Measurements from ENCODE around the gene MTCH1. TPM values are rescaled to one million over a fixed set of nuclear protein-coding genes. Genes with fewer than 3 reads are reported as not detected.

Gene MTCH1
- total and polyA plus RNA-seq, 2 donors (not counting 1 experiment from before 2014, with no cell fraction given) = 91.7 to 150 TPM

- Histone ChIP-seq H3K27ac (ENCODE audit: low read length in 2 of 2) (no peak overlapping the region), H3K4me3 (ENCODE audit: control extremely low read depth in 1 of 5, extremely low read depth in 1 of 5, insufficient read depth in 1 of 5, low read depth in 2 of 5, low read length in 4 of 5) (no peak overlapping the region), H2AFZ (ENCODE audit: insufficient read depth, low read depth, low read length, poor library complexity, severe bottlenecking) (no peak overlapping the region), H3K9me3 (ENCODE audit: control extremely low read depth in 1 of 3, control insufficient read depth in 2 of 3, insufficient read depth in 1 of 3, low read length in 2 of 3) (no peaks in the 10 kb centered on the region), H3K4me1 (ENCODE audit: control insufficient read depth in 2 of 2, insufficient read depth in 2 of 2, low read length in 2 of 2) (no peaks in the 10 kb centered on the region), H3K27me3 (replicated peaks in 1 of 4; ENCODE audit: control extremely low read depth in 1 of 4, control insufficient read depth in 3 of 4, insufficient read depth in 4 of 4, low read length in 3 of 4) (no peaks in the 10 kb centered on the region), H3K4me2 (replicated peaks; ENCODE audit: low read depth, low read length, poor library complexity, severe bottlenecking) (no peak overlapping the region), H3K36me3 (replicated peaks in 1 of 2; ENCODE audit: control extremely low read depth in 1 of 2, control insufficient read depth in 1 of 2, extremely low read depth in 1 of 2, insufficient read depth in 2 of 2, low read length in 1 of 2) (peaks cover 0 to 50% of the 10 kb centered on the region in 2 experiments), H3K9ac (ENCODE audit: low read length) (no peak overlapping the region), H3K79me2 (ENCODE audit: control insufficient read depth, insufficient read depth, low read length) (no peaks in the 10 kb centered on the region), H4K20me1 (ENCODE audit: control insufficient read depth, insufficient read depth, low read length, poor library complexity, severe bottlenecking) (no peaks in the 10 kb centered on the region)
- Mint-ChIP-seq H3K27ac (no peak overlapping the region), H3K4me3 (no peak overlapping the region), H3K27me3 (no peaks in the 10 kb centered on the region), H3K9me3 (ENCODE audit: insufficient read depth) (no peaks in the 10 kb centered on the region), H3K4me1 (peaks cover 5% of the 10 kb centered on the region)
- POLR2A ChIA-PET = no interaction called here
- DNase-seq (no peak), ATAC-seq (ENCODE audit: low read depth) (no peak)
- CTCF ChIA-PET = interaction anchor here (0.6 to 0.8 kb wide), 2 partner anchors 53 to 402 kb away, joined by 3 read pairs; no protein-coding TSS in a partner anchor
- TF ChIP-seq EZH2 (IDR thresholded peaks at IDR 0.05; ENCODE audit: borderline replicate concordance, insufficient read depth, low read depth, low read length, poor library complexity, severe bottlenecking) (no peak), CTCF (IDR thresholded peaks at IDR 0.05) (no peak)
- intact Hi-C loops (cut with micrococcal nuclease) = no loop called here
- WGBS (ENCODE audit: insufficient coverage) = 98% methylated on average over 4 of the region's 4 CpGs
Measured at GRCh38 chr6:36924131-36924530, 61.9 kb downstream of the MTCH1 start.

- DNase-seq (no peak), ATAC-seq (ENCODE audit: low read depth) (no peak)
- H3K27me3 ChIP-seq (replicated peaks in 1 of 4; ENCODE audit: control extremely low read depth in 1 of 4, control insufficient read depth in 3 of 4, insufficient read depth in 4 of 4, low read length in 3 of 4) = no peaks in the 10 kb centered on the region
- H3K27ac Mint-ChIP-seq = no peak overlapping the region
- no peaks in the 10 kb centered on the region for H3K79me2 ChIP-seq (ENCODE audit: control insufficient read depth, insufficient read depth, low read length)
- intact Hi-C loops (cut with micrococcal nuclease) = no loop called here
- H2AFZ ChIP-seq (ENCODE audit: insufficient read depth, low read depth, low read length, poor library complexity, severe bottlenecking) = no peak overlapping the region
- no peak overlapping the region for H3K4me3 Mint-ChIP-seq
- H3K27ac ChIP-seq (ENCODE audit: low read length in 2 of 2) = no peak overlapping the region
- no peak overlapping the region for H3K4me3 ChIP-seq (ENCODE audit: control extremely low read depth in 1 of 5, extremely low read depth in 1 of 5, insufficient read depth in 1 of 5, low read depth in 2 of 5, low read length in 4 of 5)
- H3K36me3 ChIP-seq (replicated peaks in 1 of 2; ENCODE audit: control extremely low read depth in 1 of 2, control insufficient read depth in 1 of 2, extremely low read depth in 1 of 2, insufficient read depth in 2 of 2, low read length in 1 of 2) = peaks cover 0 to 85% of the 10 kb centered on the region in 2 experiments
- no peaks in the 10 kb centered on the region for H3K27me3 Mint-ChIP-seq
- no peak overlapping the region for H3K4me2 ChIP-seq (replicated peaks; ENCODE audit: low read depth, low read length, poor library complexity, severe bottlenecking)
- no peaks in the 10 kb centered on the region for H3K4me1 Mint-ChIP-seq
- H3K9ac ChIP-seq (ENCODE audit: low read length) = no peak overlapping the region
- H4K20me1 ChIP-seq (ENCODE audit: control insufficient read depth, insufficient read depth, low read length, poor library complexity, severe bottlenecking) = no peaks in the 10 kb centered on the region
- POLR2A ChIA-PET = interaction anchor here (0.6 kb wide), 1 partner anchor 1147 kb away, joined by 3 read pairs; no protein-coding TSS in a partner anchor
- no CpG with 5 or more reads among the region's 5 CpGs for WGBS (ENCODE audit: insufficient coverage)
- H3K9me3 ChIP-seq (ENCODE audit: control extremely low read depth in 1 of 3, control insufficient read depth in 2 of 3, insufficient read depth in 1 of 3, low read length in 2 of 3) = no peaks in the 10 kb centered on the region
- no peaks in the 10 kb centered on the region for H3K9me3 Mint-ChIP-seq (ENCODE audit: insufficient read depth)
- TF ChIP-seq EZH2 (IDR thresholded peaks at IDR 0.05; ENCODE audit: borderline replicate concordance, insufficient read depth, low read depth, low read length, poor library complexity, severe bottlenecking) (no peak), CTCF (IDR thresholded peaks at IDR 0.05) (no peak)
- H3K4me1 ChIP-seq (ENCODE audit: control insufficient read depth in 2 of 2, insufficient read depth in 2 of 2, low read length in 2 of 2) = no peaks in the 10 kb centered on the region
- CTCF ChIA-PET = interaction anchor here (0.9 kb wide), 1 partner anchor 98 kb away, joined by 3 read pairs; no protein-coding TSS in a partner anchor
Measured at GRCh38 chr6:36920546-36920945, 65.5 kb downstream of the MTCH1 start.
